MM.1S (cell line): ENCODE results near the gene TPBGL.

Source experiments
- DNase-seq: peaks from one replicate; pipeline ENCODE4 v3.0.0-alpha.2; 2015
- H2AFZ ChIP-seq: fragments of 300-600 bp; sonication (generic); 2 replicates; pipeline ENCODE4 v1.6.0; 2016; ENCODE audit warnings: antibody characterized with exemption, low read length
- H3F3A ChIP-seq: fragments of 300-600 bp; sonication (generic); 2 replicates; pipeline ENCODE4 v1.6.1; 2016; ENCODE audit warnings: mild to moderate bottlenecking, antibody characterized with exemption, low read length, moderate library complexity, mixed read lengths; ENCODE audit not compliant: insufficient read depth
- H3K27ac ChIP-seq: fragments of 300-600 bp; sonication (generic); 2 replicates; pipeline ENCODE4 v1.5.1; 2016; ENCODE audit warnings: mild to moderate bottlenecking, low read length
- H3K27me3 ChIP-seq: fragments of 300-600 bp; sonication (generic); replicated peaks from 2 replicates; pipeline ENCODE4 v1.6.0; 2016; ENCODE audit warnings: low read length; ENCODE audit not compliant: insufficient read depth
- H3K36me3 ChIP-seq: fragments of 300-600 bp; sonication (generic); replicated peaks from 2 replicates; pipeline ENCODE4 v1.6.1; 2016; ENCODE audit warnings: mild to moderate bottlenecking, low read length, mixed read lengths; ENCODE audit not compliant: insufficient read depth
- H3K4me1 ChIP-seq: fragments of 300-600 bp; sonication (generic); 2 replicates; pipeline ENCODE4 v1.6.1; 2016; ENCODE audit warnings: low read length, mixed read lengths
- H3K4me2 ChIP-seq: fragments of 300-600 bp; sonication (generic); 2 replicates; pipeline ENCODE4 v1.6.0; 2016; ENCODE audit warnings: low read depth, low read length
- H3K4me3 ChIP-seq: fragments of 300-600 bp; sonication (generic); 2 replicates; pipeline ENCODE4 v1.5.1; 2016; ENCODE audit warnings: low read length, mixed read lengths
- H3K79me2 ChIP-seq: fragments of 300-600 bp; sonication (generic); 2 replicates; pipeline ENCODE4 v1.6.1; 2016; ENCODE audit warnings: mixed run types, low read length, mixed read lengths
- H3K9ac ChIP-seq: fragments of 300-600 bp; sonication (generic); 2 replicates; pipeline ENCODE4 v1.6.1; 2016; ENCODE audit warnings: low read length, mixed read lengths
- H3K9me2 ChIP-seq: fragments of 300-600 bp; sonication (generic); replicated peaks from 2 replicates; pipeline ENCODE4 v1.6.1; 2016; ENCODE audit warnings: mild to moderate bottlenecking, low read length, mixed read lengths; ENCODE audit not compliant: insufficient read depth
- H3K9me3 ChIP-seq: fragments of 300-600 bp; sonication (generic); replicated peaks from 2 replicates; pipeline ENCODE4 v1.6.1; 2016; ENCODE audit warnings: mild to moderate bottlenecking, low read length, mixed read lengths; ENCODE audit not compliant: insufficient read depth
- H4K20me1 ChIP-seq: fragments of 300-600 bp; sonication (generic); 2 replicates; pipeline ENCODE4 v1.6.1; 2016; ENCODE audit warnings: mild to moderate bottlenecking, low read length, moderate library complexity, mixed read lengths; ENCODE audit not compliant: insufficient read depth
- CTCF ChIP-seq: fragments of 300-600 bp; sonication (generic); IDR thresholded peaks from 2 replicates; pipeline ENCODE4 v1.5.1; 2016; ENCODE audit warnings: antibody characterized with exemption, low read length, mixed read lengths
- EZH2 ChIP-seq: fragments of 300-600 bp; sonication (generic); optimal IDR thresholded peaks from 2 replicates; pipeline ENCODE3; 2017; ENCODE audit warnings: low read depth, mild to moderate bottlenecking, antibody characterized with exemption, low read length, mixed read lengths
- EZH2phosphoT487 ChIP-seq: fragments of 300-600 bp; sonication (generic); IDR thresholded peaks from 2 replicates; pipeline ENCODE4 v1.6.1; 2018; ENCODE audit warnings: antibody characterized with exemption, low read length

Gene TPBGL

GRCh38 chr11:75261902-75262361 lies 21.4 kb downstream of the TPBGL start:
- no peak overlapping the region for H3K27ac ChIP-seq
- DNase-seq, result no peak

GRCh38 chr11:75262436-75262835 lies 21.9 kb downstream of the TPBGL start:
- TF ChIP-seq CTCF (no peak), EZH2 (no peak), EZH2phosphoT487 (no peak)
- peaks cover 8% of the 10 kb centered on the region; the same call in 1 of the 2 replicates for H3K4me1 ChIP-seq
- no peaks in the 10 kb centered on the region for H3K79me2 ChIP-seq
- no peak overlapping the region for H3K4me3 ChIP-seq
- H3K9me3 ChIP-seq, result no peaks in the 10 kb centered on the region
- no peak overlapping the region for H3K27ac ChIP-seq
- no peaks in the 10 kb centered on the region for H3F3A ChIP-seq
- H3K9ac ChIP-seq, result no peak overlapping the region
- no peak for DNase-seq
- H3K27me3 ChIP-seq, result no peaks in the 10 kb centered on the region
- H3K36me3 ChIP-seq, result no peaks in the 10 kb centered on the region
- no peaks in the 10 kb centered on the region for H3K9me2 ChIP-seq
- H2AFZ ChIP-seq, result no peak overlapping the region
- H4K20me1 ChIP-seq, result no peaks in the 10 kb centered on the region
- H3K4me2 ChIP-seq, result no peak overlapping the region

More at GRCh38 chr11:75261902-75262361, 21.4 kb downstream of the TPBGL start:
- Histone ChIP-seq H3K4me2 (no peak overlapping the region), H3K27me3 (no peaks in the 10 kb centered on the region), H3K4me1 (peaks cover 8% of the 10 kb centered on the region; the same call in 1 of the 2 replicates), H2AFZ (no peak overlapping the region), H4K20me1 (no peaks in the 10 kb centered on the region), H3K9me3 (no peaks in the 10 kb centered on the region), H3K4me3 (no peak overlapping the region), H3K79me2 (no peaks in the 10 kb centered on the region), H3K9ac (no peak overlapping the region), H3K36me3 (no peaks in the 10 kb centered on the region), H3K9me2 (no peaks in the 10 kb centered on the region), H3F3A (no peaks in the 10 kb centered on the region)
- TF ChIP-seq EZH2phosphoT487 (no peak), EZH2 (no peak), CTCF (no peak)

GRCh38 chr11:75262961-75263852 lies 22.6 kb downstream of the TPBGL start:
- no peak overlapping the region for H3K4me3 ChIP-seq
- no peaks in the 10 kb centered on the region for H4K20me1 ChIP-seq
- H2AFZ ChIP-seq, result no peak overlapping the region
- no peak for DNase-seq
- no peak for TF ChIP-seq EZH2
- no peak for TF ChIP-seq CTCF
- no peak for TF ChIP-seq EZH2phosphoT487
- H3K4me1 ChIP-seq, result peaks cover 8% of the 10 kb centered on the region; the same call in 1 of the 2 replicates
- no peak overlapping the region for H3K4me2 ChIP-seq
- H3K27me3 ChIP-seq, result peaks cover 3% of the 10 kb centered on the region; the same call in 1 of the 2 replicates
- H3F3A ChIP-seq, result no peaks in the 10 kb centered on the region
- no peak overlapping the region for H3K9ac ChIP-seq
- H3K9me2 ChIP-seq, result no peaks in the 10 kb centered on the region
- H3K9me3 ChIP-seq, result no peaks in the 10 kb centered on the region
- no peaks in the 10 kb centered on the region for H3K36me3 ChIP-seq
- H3K27ac ChIP-seq, result no peak overlapping the region
- H3K79me2 ChIP-seq, result no peaks in the 10 kb centered on the region
